ENCODE data around the gene ARL15. TPM values are rescaled to one million over a fixed set of nuclear protein-coding genes. Genes with fewer than 3 reads are reported as not detected.

ARL15 gene
- total and polyA plus RNA-seq, 2 donors (not counting 3 experiments of a cell fraction or from before 2014, with no cell fraction given): 11.9 to 24.4 TPM

GRCh38 chr5:53902296-53902907 lies 408.0 kb downstream of the ARL15 start:
- no peaks in the 10 kb centered on the region for H3K9me3 ChIP-seq (replicated peaks; ENCODE audit: control insufficient read depth, insufficient read depth, low read length)
- no peaks in the 10 kb centered on the region for H3K36me3 ChIP-seq (ENCODE audit: control insufficient read depth in 2 of 2, extremely low read depth in 1 of 2, insufficient read depth in 2 of 2, low read length in 2 of 2)
- H3K9me1 ChIP-seq (replicated peaks; ENCODE audit: control insufficient read depth, extremely low read depth, insufficient read depth, low read length): no peaks in the 10 kb centered on the region
- no peaks in the 10 kb centered on the region for H3K4me1 ChIP-seq (ENCODE audit: control insufficient read depth, extremely low read depth, insufficient read depth, low read length)
- H3K4me2 ChIP-seq (ENCODE audit: insufficient read depth, low read length): no peak overlapping the region
- no peak overlapping the region for H2AFZ ChIP-seq (ENCODE audit: low read depth, low read length)
- dilution Hi-C loops (cut with MboI; ENCODE audit: extremely low pct_ligation_motif_present, low sequenced_read_pairs) (no loop called here), intact Hi-C loops (cut with micrococcal nuclease) (no loop called here)
- no peak for TF ChIP-seq MYC (IDR thresholded peaks at IDR 0.05; ENCODE audit: low read depth, low read length)
- TF ChIP-seq CTCF (IDR thresholded peaks at IDR 0.05; ENCODE audit: extremely low read depth in 1 of 2, insufficient read depth in 1 of 2, low read depth in 1 of 2, low read length in 2 of 2): no peak
- TF ChIP-seq FOS (IDR thresholded peaks at IDR 0.05; ENCODE audit: borderline replicate concordance, insufficient read depth, low read length): no peak
- no peak for TF ChIP-seq POLR2A (IDR thresholded peaks at IDR 0.05; ENCODE audit: low read depth, low read length)
- TF ChIP-seq GATA2 (IDR thresholded peaks at IDR 0.05; ENCODE audit: insufficient read depth, insufficient read length, low read depth, low read length): no peak
- no peak for TF ChIP-seq POLR2AphosphoS5 (IDR thresholded peaks at IDR 0.05; ENCODE audit: insufficient read depth, low read depth, low read length)
- TF ChIP-seq EZH2 (IDR thresholded peaks at IDR 0.05; ENCODE audit: borderline replicate concordance, low read depth, low read length, severe bottlenecking): no peak
- TF ChIP-seq MAX (IDR thresholded peaks at IDR 0.05; ENCODE audit: insufficient read depth, insufficient read length): no peak
- TF ChIP-seq JUN (IDR thresholded peaks at IDR 0.05; ENCODE audit: borderline replicate concordance, insufficient read depth, insufficient read length, low read depth): no peak
- ChIA-PET POLR2A (no interaction called here), CTCF (no interaction called here)
- no peak overlapping the region for H3K27ac ChIP-seq (ENCODE audit: insufficient read depth, low read depth, low read length)
- BruUV-seq (replicated peaks): no TSS peak
- H3K27me3 ChIP-seq (ENCODE audit: control insufficient read depth in 2 of 2, insufficient read depth in 2 of 2, low read length in 2 of 2): no peaks in the 10 kb centered on the region
- no peak overlapping the region for H3K9ac ChIP-seq (replicated peaks; ENCODE audit: extremely low read depth, insufficient read depth, low read length)
- DNase-seq (ENCODE audit: low read depth, low spot score) (no peak), FAIRE-seq (no peak)
- H3K4me3 ChIP-seq (replicated peaks in 1 of 3; ENCODE audit: insufficient read depth in 1 of 3, low read depth in 1 of 3, low read length in 3 of 3): no peak overlapping the region
- no peaks in the 10 kb centered on the region for H4K20me1 ChIP-seq (replicated peaks; ENCODE audit: control insufficient read depth, extremely low read depth, insufficient read depth, low read length)
- no peaks in the 10 kb centered on the region for H3K79me2 ChIP-seq (ENCODE audit: control insufficient read depth, insufficient read depth, low read length)

Data from endothelial cell of umbilical vein (primary cell).